Endothelial cell (in vitro differentiated cells): ENCODE results near the gene TTC38. TPM values are rescaled to one million over a fixed set of nuclear protein-coding genes. Genes with fewer than 3 reads are reported as not detected.

Experiments used
- DNase-seq: peaks from one replicate; pipeline ENCODE4 v3.0.0; 2021; ENCODE audit warnings: low spot score
- H3K27ac Mint-ChIP-seq: one replicate; pipeline ENCODE4 v1.8.0; 2021; ENCODE audit warnings: mixed read lengths, inconsistent platforms; ENCODE audit not compliant: unreplicated experiment
- H3K27me3 Mint-ChIP-seq: one replicate; pipeline ENCODE4 v1.8.0; 2021; ENCODE audit warnings: mild to moderate bottlenecking, moderate library complexity, mixed read lengths, inconsistent platforms; ENCODE audit not compliant: unreplicated experiment
- H3K36me3 Mint-ChIP-seq: one replicate; pipeline ENCODE4 v1.8.0; 2021; ENCODE audit warnings: mild to moderate bottlenecking, low read depth, mixed read lengths, inconsistent platforms; ENCODE audit not compliant: unreplicated experiment
- H3K4me1 Mint-ChIP-seq: one replicate; pipeline ENCODE4 v1.8.0; 2021; ENCODE audit warnings: mild to moderate bottlenecking, mixed read lengths, inconsistent platforms; ENCODE audit not compliant: unreplicated experiment
- H3K4me3 Mint-ChIP-seq: one replicate; pipeline ENCODE4 v1.8.0; 2021; ENCODE audit warnings: mild to moderate bottlenecking, mixed read lengths, inconsistent platforms; ENCODE audit not compliant: unreplicated experiment
- H3K9me3 Mint-ChIP-seq: one replicate; pipeline ENCODE4 v1.8.0; 2021; ENCODE audit warnings: mixed read lengths, inconsistent platforms; ENCODE audit not compliant: unreplicated experiment
- total RNA-seq: library from RNA; stranded (reverse); fragmentation: NEBNext Ultra II Directional; extraction: Animal tissue kit (Norgen Biotek cat#: 25700); gene quantifications from one replicate; pipeline ENCODE4 v1.2.1, GENCODE V29; 2021; ENCODE audit not compliant: unreplicated experiment
- TF ChIP-seq, protein P1 (sequence below): fragments of 200-600 bp; sonication (generic); IDR thresholded peaks from one replicate; pipeline ENCODE4 v1.5.0; 2021; ENCODE audit warnings: antibody characterized with exemption; ENCODE audit not compliant: unreplicated experiment

TTC38 gene
- total RNA-seq, 1 donor from 2014 or later = 24.6 TPM

- no peaks in the 10 kb centered on the region for H3K9me3 Mint-ChIP-seq
- H3K36me3 Mint-ChIP-seq = peaks cover 6% of the 10 kb centered on the region
- TF ChIP-seq, protein P1, sequence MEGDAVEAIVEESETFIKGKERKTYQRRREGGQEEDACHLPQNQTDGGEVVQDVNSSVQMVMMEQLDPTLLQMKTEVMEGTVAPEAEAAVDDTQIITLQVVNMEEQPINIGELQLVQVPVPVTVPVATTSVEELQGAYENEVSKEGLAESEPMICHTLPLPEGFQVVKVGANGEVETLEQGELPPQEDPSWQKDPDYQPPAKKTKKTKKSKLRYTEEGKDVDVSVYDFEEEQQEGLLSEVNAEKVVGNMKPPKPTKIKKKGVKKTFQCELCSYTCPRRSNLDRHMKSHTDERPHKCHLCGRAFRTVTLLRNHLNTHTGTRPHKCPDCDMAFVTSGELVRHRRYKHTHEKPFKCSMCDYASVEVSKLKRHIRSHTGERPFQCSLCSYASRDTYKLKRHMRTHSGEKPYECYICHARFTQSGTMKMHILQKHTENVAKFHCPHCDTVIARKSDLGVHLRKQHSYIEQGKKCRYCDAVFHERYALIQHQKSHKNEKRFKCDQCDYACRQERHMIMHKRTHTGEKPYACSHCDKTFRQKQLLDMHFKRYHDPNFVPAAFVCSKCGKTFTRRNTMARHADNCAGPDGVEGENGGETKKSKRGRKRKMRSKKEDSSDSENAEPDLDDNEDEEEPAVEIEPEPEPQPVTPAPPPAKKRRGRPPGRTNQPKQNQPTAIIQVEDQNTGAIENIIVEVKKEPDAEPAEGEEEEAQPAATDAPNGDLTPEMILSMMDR = no peak
- H3K27ac Mint-ChIP-seq = no peak overlapping the region
- H3K4me1 Mint-ChIP-seq = no peaks in the 10 kb centered on the region
- peaks cover 9% of the 10 kb centered on the region for H3K27me3 Mint-ChIP-seq
- no peak overlapping the region for H3K4me3 Mint-ChIP-seq
- no peak for DNase-seq
Observed at GRCh38 chr22:46318576-46318975, 50.8 kb downstream of the TTC38 start.

GRCh38 chr22:46319319-46319718 lies 51.5 kb downstream of the TTC38 start:
- H3K27ac Mint-ChIP-seq = no peak overlapping the region
- H3K4me1 Mint-ChIP-seq = no peaks in the 10 kb centered on the region
- H3K27me3 Mint-ChIP-seq = peaks cover 12% of the 10 kb centered on the region
- peaks cover 6% of the 10 kb centered on the region for H3K36me3 Mint-ChIP-seq
- H3K4me3 Mint-ChIP-seq = no peak overlapping the region
- no peaks in the 10 kb centered on the region for H3K9me3 Mint-ChIP-seq
- TF ChIP-seq, protein P1 = no peak
- no peak for DNase-seq

GRCh38 chr22:46320166-46320710 lies 52.4 kb downstream of the TTC38 start:
- Mint-ChIP-seq H3K9me3 (no peaks in the 10 kb centered on the region), H3K4me3 (no peak overlapping the region), H3K36me3 (peaks cover 6% of the 10 kb centered on the region), H3K27ac (no peak overlapping the region), H3K4me1 (no peaks in the 10 kb centered on the region), H3K27me3 (peaks cover 12% of the 10 kb centered on the region)
- no peak for DNase-seq
- TF ChIP-seq, protein P1 = no peak

- Mint-ChIP-seq H3K4me3 (no peak overlapping the region), H3K27ac (no peak overlapping the region), H3K4me1 (no peaks in the 10 kb centered on the region), H3K36me3 (peaks cover 6% of the 10 kb centered on the region), H3K9me3 (no peaks in the 10 kb centered on the region), H3K27me3 (peaks cover 13% of the 10 kb centered on the region)
- TF ChIP-seq, protein P1 = no peak
- no peak for DNase-seq
Observed at GRCh38 chr22:46320716-46321386, 53.0 kb downstream of the TTC38 start.

- H3K27me3 Mint-ChIP-seq = peaks cover 15% of the 10 kb centered on the region
- TF ChIP-seq, protein P1 = no peak
- DNase-seq = no peak
- peaks cover 9% of the 10 kb centered on the region for H3K36me3 Mint-ChIP-seq
- no peaks in the 10 kb centered on the region for H3K9me3 Mint-ChIP-seq
- H3K27ac Mint-ChIP-seq = no peak overlapping the region
- no peak overlapping the region for H3K4me3 Mint-ChIP-seq
- H3K4me1 Mint-ChIP-seq = no peaks in the 10 kb centered on the region
Observed at GRCh38 chr22:46322711-46323110, 54.9 kb downstream of the TTC38 start.
